CD4-positive, alpha-beta T cell treated with Interleukin-21 for 1 hour (primary cell): Measurements from ENCODE around the gene RBP5.
"Not testable (repeated sequence)": the region's sequence is repeated elsewhere in the genome, so short reads cannot be mapped to it uniquely, and the experiment has no call there.

Source experiments
- DNase-seq: peaks from one replicate; pipeline ENCODE4 v3.0.0-alpha.2; 2020

The RBP5 gene

GRCh38 chr12:7121324-7121723 is 7.4 kb downstream of the RBP5 start:
- no peak for DNase-seq

- no peak for DNase-seq
Measured at GRCh38 chr12:7120166-7120565, 8.5 kb downstream of the RBP5 start.

- DNase-seq = no peak
Measured at GRCh38 chr12:7118881-7119280, 9.8 kb downstream of the RBP5 start.

GRCh38 chr12:7117670-7118069 is 11.0 kb downstream of the RBP5 start:
- no peak for DNase-seq

GRCh38 chr12:7116916-7117315 is 11.8 kb downstream of the RBP5 start:
- no peak for DNase-seq

- DNase-seq = no peak
Measured at GRCh38 chr12:7116196-7116595, 12.5 kb downstream of the RBP5 start.

GRCh38 chr12:7114851-7115250 is 13.8 kb downstream of the RBP5 start:
- DNase-seq = no peak

GRCh38 chr12:7114008-7114407 is 14.7 kb downstream of the RBP5 start:
- no peak for DNase-seq

GRCh38 chr12:7113389-7113871 is 15.3 kb downstream of the RBP5 start:
- peak; percentile 74 for DNase-seq

- DNase-seq = no peak
Measured at GRCh38 chr12:7112041-7112440, 16.6 kb downstream of the RBP5 start.

- no peak for DNase-seq
Measured at GRCh38 chr12:7110661-7111060, 18.0 kb downstream of the RBP5 start.

GRCh38 chr12:7109572-7109920 is 19.1 kb downstream of the RBP5 start:
- no peak for DNase-seq

- DNase-seq = peak; percentile 81
Measured at GRCh38 chr12:7108796-7109571, 19.7 kb downstream of the RBP5 start, which contains the start of gene C1RL. Gene C1RL, minus strand, starts transcription at chr12:7109214. Its CDS starts 34 bp downstream, at chr12:7109180.

- DNase-seq = peak; percentile 80
Measured at GRCh38 chr12:7108003-7108795, 20.5 kb downstream of the RBP5 start.

- DNase-seq = no peak
Measured at GRCh38 chr12:7107636-7108002, 21.1 kb downstream of the RBP5 start.

GRCh38 chr12:7107181-7107580 is 21.5 kb downstream of the RBP5 start:
- DNase-seq = not testable (repeated sequence)

GRCh38 chr12:7106082-7106481 is 22.6 kb downstream of the RBP5 start:
- DNase-seq = no peak

- no peak for DNase-seq
Measured at GRCh38 chr12:7103837-7104584, 24.7 kb downstream of the RBP5 start.

GRCh38 chr12:7102582-7102981 is 26.1 kb downstream of the RBP5 start:
- DNase-seq = no peak

GRCh38 chr12:7101694-7102131 is 27.0 kb downstream of the RBP5 start:
- DNase-seq = no peak

GRCh38 chr12:7101047-7101693 is 27.5 kb downstream of the RBP5 start:
- DNase-seq = no peak

GRCh38 chr12:7100239-7100638 is 28.4 kb downstream of the RBP5 start:
- no peak for DNase-seq
